Mucosa of descending colon (tissue), 3 donors: ENCODE results near the gene RNF212. TPM values are rescaled to one million over a fixed set of nuclear protein-coding genes. Genes with fewer than 3 reads are reported as not detected.

Source experiments
- ATAC-seq: fragments of 200-7000 bp; cut with Tn5 transposase; one replicate; pipeline ENCODE4 v1.9.1; 2020; ENCODE audit warnings: mild to moderate bottlenecking, moderate library complexity
- DNase-seq, 3 donors: peaks; one replicate each; pipeline ENCODE4 v3.0.0-alpha.2; 2020
- H3K36me3 ChIP-seq: fragments of 200-600 bp; one replicate; pipeline ENCODE4 v1.8.0; 2021; ENCODE audit warnings: low read depth, mild to moderate bottlenecking
- H3K4me1 ChIP-seq: fragments of 200-600 bp; one replicate; pipeline ENCODE4 v1.8.0; 2021; ENCODE audit warnings: low read depth, mild to moderate bottlenecking
- H3K4me3 ChIP-seq: fragments of 200-600 bp; one replicate; pipeline ENCODE4 v1.8.0; 2021; ENCODE audit warnings: mild to moderate bottlenecking
- H3K9me3 ChIP-seq: fragments of 200-600 bp; one replicate; pipeline ENCODE4 v1.8.0; 2021; ENCODE audit warnings: mild to moderate bottlenecking
- intact Hi-C, 2 donors: fragments of 100-400 bp; cut with DNase I in 1 of 2; cut with micrococcal nuclease in 1 of 2; formaldehyde crosslinking; loops; one replicate each; pipeline versions ENCODE4 v1.11.0 to v1.11.1; 2022; cut with DNase I, micrococcal nuclease
- total RNA-seq, 3 donors: library from RNA; stranded (reverse); fragmentation: NEBNext Ultra II Directional in 2 of 3; extraction: Animal tissue kit (Norgen Biotek cat#: 25700) in 2 of 3; gene quantifications; one replicate each; pipeline versions ENCODE4 v1.2.1 to v1.2.4, GENCODE V29; 2021 to 2023
- TF ChIP-seq, protein P1 (sequence below): fragments of 200-600 bp; IDR thresholded peaks from one replicate; pipeline ENCODE4 v1.8.0; 2022; ENCODE audit warnings: antibody characterized with exemption, mild to moderate bottlenecking
- donor health status: DM: no; HTN: no; CAD: no; lungs with moderate emphysema.
- donor health status: DM: no; HTN: no; CAD: no.
- donor health status: DM: no; HTN: yes; CAD: no.

Gene RNF212
- total RNA-seq, 3 donors from 2014 or later, result 2.3 to 4.9 (median 3.9) TPM

DNA sequence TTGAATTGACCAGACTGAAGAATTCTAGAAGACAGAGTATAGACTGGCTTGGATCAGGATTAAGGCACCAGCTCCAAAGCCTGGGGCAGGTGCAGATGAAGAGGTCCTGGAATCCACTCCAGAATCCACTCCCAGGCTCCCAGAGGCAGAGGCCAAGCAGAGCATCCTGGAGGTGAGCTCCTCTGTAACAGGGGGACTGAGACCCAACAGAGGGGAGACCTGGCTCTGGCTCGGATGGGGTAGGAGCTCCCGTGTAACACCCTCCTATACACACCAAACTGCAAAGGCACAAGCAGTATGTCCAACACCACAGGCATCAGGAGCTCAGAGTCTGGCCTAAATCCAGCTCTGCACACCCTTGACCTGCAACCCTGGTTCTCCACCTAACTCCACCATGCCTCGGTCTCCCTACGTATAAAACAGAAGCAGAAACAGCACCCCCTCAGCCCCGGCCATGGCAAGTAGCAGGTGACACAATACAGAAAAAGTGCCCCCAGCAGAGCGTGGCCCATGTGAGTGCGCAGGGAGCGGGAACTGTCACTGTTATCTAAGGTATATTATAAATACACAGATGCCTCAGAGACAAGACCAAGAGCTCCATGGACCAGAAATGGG lies 14.9 kb downstream of the RNF212 start:
- DNase-seq (no peak), ATAC-seq (no peak)
- no peaks in the 10 kb centered on the region for H3K4me1 ChIP-seq
- intact Hi-C loops, result no loop called here
- no peak overlapping the region for H3K4me3 ChIP-seq
- TF ChIP-seq, protein P1, sequence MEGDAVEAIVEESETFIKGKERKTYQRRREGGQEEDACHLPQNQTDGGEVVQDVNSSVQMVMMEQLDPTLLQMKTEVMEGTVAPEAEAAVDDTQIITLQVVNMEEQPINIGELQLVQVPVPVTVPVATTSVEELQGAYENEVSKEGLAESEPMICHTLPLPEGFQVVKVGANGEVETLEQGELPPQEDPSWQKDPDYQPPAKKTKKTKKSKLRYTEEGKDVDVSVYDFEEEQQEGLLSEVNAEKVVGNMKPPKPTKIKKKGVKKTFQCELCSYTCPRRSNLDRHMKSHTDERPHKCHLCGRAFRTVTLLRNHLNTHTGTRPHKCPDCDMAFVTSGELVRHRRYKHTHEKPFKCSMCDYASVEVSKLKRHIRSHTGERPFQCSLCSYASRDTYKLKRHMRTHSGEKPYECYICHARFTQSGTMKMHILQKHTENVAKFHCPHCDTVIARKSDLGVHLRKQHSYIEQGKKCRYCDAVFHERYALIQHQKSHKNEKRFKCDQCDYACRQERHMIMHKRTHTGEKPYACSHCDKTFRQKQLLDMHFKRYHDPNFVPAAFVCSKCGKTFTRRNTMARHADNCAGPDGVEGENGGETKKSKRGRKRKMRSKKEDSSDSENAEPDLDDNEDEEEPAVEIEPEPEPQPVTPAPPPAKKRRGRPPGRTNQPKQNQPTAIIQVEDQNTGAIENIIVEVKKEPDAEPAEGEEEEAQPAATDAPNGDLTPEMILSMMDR, result no peak
- no peaks in the 10 kb centered on the region for H3K36me3 ChIP-seq
- no peaks in the 10 kb centered on the region for H3K9me3 ChIP-seq

- no peaks in the 10 kb centered on the region for H3K36me3 ChIP-seq
- H3K4me3 ChIP-seq, result no peak overlapping the region
- no peak for DNase-seq
- ATAC-seq, result no peak
- H3K9me3 ChIP-seq, result no peaks in the 10 kb centered on the region
- H3K4me1 ChIP-seq, result no peaks in the 10 kb centered on the region
- intact Hi-C loops, result no loop called here
- TF ChIP-seq, protein P1, result no peak
Observed at GRCh38 chr4:1097553-1097952, 15.8 kb downstream of the RNF212 start.

GRCh38 chr4:1096841-1097240 lies 16.5 kb downstream of the RNF212 start:
- no peaks in the 10 kb centered on the region for H3K36me3 ChIP-seq
- no peaks in the 10 kb centered on the region for H3K9me3 ChIP-seq
- ATAC-seq (no peak), DNase-seq (no peak)
- intact Hi-C loops, result no loop called here
- TF ChIP-seq, protein P1, result no peak
- no peaks in the 10 kb centered on the region for H3K4me1 ChIP-seq
- no peak overlapping the region for H3K4me3 ChIP-seq

GRCh38 chr4:1094336-1094690 lies 19.1 kb downstream of the RNF212 start:
- no peak for ATAC-seq
- intact Hi-C loops, result no loop called here

GRCh38 chr4:1093391-1094335 lies 19.7 kb downstream of the RNF212 start:
- Histone ChIP-seq H3K4me3 (no peak overlapping the region), H3K9me3 (peaks cover 3% of the 10 kb centered on the region), H3K36me3 (no peaks in the 10 kb centered on the region), H3K4me1 (no peaks in the 10 kb centered on the region)
- ATAC-seq, result no peak
- TF ChIP-seq, protein P1, result no peak
- no peak for DNase-seq
- intact Hi-C loops, result no loop called here

More at GRCh38 chr4:1094336-1094690, 19.1 kb downstream of the RNF212 start:
- Histone ChIP-seq H3K9me3 (no peaks in the 10 kb centered on the region), H3K4me1 (no peaks in the 10 kb centered on the region), H3K36me3 (no peaks in the 10 kb centered on the region), H3K4me3 (no peak overlapping the region)
- no peak for DNase-seq
- TF ChIP-seq, protein P1, result no peak
